ENCODE results near the gene INSM1.

DNA sequence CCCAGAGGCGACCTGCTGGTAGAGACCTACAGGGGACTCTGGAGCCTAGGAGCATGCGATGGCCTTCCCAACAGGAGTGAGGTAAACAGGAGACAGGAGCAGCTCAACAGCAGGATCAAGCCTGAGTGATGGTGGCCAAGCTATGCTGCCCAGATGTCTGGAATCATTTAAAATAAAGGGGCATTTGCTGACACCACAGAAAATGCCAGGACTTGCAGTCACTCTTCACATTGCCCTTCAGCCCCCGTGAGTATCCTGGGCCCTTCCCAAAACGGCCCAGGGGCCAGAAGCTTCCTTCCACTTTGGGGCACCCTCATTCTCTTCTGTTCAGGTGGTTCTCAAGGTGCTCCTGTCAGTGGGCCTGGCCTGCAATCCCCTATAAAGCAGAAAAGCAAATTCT is 23.2 kb downstream of the INSM1 start:
- TF ChIP-seq ZNF274 (IDR thresholded peaks at IDR 0.05; ENCODE audit: low read depth, low read length) (no peak), YY1 (IDR thresholded peaks at IDR 0.05; ENCODE audit: insufficient read depth, insufficient read length) (no peak)

Measured in NT2/D1 (cell line).